GM12872 (cell line): ENCODE measurements around the gene ZNF341.

Experiments used
- TF ChIP-seq, protein P1 (sequence below): IDR thresholded peaks from 3 replicates; pipeline ENCODE4 v1.5.1; 2011; ENCODE audit warnings: low read depth, mild to moderate bottlenecking, low read length, moderate library complexity; ENCODE audit not compliant: insufficient read depth

The ZNF341 gene

DNA sequence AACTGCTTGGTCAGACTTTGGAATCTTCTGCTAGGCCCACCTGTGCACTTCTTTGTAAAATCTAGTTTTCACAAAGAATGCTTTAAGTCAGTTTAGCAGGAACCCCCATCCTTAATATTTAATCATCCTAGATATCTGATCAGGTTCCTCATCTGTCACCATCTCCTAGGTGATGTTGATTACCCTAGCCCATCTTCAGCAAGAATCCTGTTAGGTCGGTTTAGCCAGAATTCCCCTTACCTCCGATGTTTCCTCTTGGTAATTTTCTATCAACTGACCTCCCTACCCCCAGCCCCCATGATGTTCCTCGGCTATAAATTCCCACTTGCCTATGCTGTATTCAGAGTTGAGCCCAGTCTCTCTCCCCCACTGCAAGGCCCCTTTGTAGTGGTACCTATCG lies 2.7 kb upstream of the ZNF341 start:
- TF ChIP-seq, protein P1, sequence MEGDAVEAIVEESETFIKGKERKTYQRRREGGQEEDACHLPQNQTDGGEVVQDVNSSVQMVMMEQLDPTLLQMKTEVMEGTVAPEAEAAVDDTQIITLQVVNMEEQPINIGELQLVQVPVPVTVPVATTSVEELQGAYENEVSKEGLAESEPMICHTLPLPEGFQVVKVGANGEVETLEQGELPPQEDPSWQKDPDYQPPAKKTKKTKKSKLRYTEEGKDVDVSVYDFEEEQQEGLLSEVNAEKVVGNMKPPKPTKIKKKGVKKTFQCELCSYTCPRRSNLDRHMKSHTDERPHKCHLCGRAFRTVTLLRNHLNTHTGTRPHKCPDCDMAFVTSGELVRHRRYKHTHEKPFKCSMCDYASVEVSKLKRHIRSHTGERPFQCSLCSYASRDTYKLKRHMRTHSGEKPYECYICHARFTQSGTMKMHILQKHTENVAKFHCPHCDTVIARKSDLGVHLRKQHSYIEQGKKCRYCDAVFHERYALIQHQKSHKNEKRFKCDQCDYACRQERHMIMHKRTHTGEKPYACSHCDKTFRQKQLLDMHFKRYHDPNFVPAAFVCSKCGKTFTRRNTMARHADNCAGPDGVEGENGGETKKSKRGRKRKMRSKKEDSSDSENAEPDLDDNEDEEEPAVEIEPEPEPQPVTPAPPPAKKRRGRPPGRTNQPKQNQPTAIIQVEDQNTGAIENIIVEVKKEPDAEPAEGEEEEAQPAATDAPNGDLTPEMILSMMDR: no peak

DNA sequence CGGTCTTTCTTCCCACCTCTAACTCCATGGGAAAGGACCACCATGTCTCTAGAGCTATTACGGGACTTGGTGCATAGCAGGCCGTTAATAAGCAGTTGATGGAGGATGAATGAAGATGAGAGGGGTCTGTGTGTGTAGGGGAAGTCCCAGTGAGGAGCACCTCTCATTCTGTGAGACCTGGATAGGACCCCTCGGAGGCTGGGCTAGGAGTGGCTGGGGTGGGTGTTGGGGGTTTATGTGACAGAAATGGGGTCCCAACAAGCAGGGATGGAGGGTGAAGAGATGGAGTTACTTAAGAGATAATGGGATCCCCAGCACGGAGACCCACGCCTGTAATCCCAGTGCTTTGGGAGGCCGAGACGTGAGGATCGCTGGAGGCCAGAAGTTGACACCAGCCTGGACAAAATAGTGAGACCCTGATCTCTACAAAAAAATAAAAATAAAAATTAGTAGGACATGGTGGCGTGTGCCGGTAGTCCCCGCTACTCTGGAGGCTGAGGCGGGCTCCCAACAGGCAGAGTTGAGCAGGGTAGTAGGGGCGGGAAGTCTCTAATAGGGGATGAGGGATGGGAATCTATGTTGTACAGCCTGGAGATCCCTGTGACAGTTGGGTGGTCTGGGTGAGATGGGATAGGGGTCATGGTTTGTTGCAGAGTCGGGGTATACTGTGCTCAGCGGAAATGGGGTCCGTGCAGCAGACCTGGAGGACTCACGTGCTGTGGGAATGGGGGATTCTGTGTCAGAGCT lies 677 bp upstream of the ZNF341 start:
- TF ChIP-seq, protein P1: no peak

DNA sequence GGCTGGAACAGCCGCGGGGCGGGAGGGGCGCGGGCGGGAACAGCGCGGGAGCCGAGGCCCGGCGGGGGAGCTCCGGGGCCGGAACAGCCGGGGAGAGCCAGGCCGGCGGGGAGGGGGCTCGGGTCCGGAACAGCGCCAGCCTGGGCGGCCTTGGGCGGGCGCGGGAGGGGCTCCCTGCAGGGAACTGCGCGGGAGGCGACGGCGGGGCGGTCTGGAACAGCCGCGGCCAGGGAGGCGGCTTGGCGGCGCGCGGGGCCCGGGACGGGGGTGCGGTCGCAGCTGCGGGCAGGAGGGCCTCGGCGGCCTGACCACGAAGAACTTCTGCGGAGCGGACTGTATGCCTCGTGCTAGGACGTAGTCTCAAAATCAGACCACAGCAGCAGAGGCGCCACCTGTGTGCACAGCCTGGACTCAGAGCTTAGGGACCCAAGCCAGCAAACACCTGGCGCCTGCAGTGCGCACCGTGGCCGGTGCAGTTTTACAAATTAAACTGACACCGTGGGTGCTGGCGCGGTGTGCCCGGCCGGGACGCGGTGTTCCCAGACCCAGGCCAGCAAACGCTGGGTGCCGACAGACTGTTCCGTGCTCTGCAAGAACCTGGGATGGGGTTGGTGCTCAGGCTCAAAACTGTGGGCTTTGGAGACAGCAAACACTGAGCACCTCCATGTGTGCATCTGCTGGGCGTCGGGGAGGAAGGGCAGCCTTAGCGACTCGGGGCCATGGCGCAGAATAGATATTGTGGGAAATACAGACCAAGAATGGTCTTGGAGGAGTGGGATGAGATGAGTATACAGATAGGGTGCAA lies 572 bp downstream of the ZNF341 start:
- TF ChIP-seq, protein P1: peak; percentile 32; the same call in 1 of the 3 replicates

DNA sequence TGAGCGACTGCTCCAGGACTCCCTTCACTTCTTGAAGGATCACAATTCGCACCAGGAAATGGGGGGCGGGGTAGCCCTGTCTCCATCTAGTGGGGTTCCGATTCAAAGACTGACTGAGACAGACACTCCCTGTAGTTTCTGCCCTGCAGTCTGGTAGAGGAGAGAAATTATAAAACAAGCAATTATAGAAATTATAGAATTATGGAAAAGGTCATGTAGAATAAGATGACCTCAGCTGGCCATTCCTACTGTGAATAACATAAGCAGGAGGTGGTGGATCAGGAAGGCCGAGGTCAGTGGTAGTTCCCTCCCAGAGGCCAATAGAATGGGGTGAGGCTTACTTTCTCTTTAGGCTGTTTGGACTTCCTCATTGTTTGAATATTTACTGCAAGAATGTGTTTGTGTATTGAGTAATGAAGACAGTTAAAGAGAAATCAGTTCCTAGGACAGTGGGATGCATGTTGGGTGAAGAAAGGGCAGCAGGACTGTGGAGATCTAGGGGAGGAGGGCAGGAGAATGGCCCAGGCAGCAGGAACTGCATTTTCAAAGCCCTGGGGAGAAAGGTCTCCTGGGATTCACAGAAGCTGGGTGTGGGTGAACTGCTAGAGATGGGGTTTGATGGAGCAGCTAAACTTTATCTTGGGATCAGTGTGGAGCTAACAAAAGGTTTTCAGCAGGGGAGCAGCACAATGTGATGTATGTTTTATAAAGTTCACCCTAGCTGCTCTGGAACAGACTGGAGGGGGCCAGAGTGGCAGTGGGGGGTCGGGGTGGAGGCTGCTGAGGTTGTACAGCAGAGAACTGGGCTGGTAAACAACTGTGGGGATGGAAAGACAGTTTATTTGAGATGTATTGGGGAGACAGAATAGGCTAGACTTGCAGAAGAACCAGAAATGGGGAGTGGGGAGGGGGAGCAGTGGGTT lies 2.1 kb downstream of the ZNF341 start:
- TF ChIP-seq, protein P1: no peak

GRCh38 chr20:33736962-33737361 lies 5.2 kb downstream of the ZNF341 start:
- TF ChIP-seq, protein P1: no peak

GRCh38 chr20:33739493-33739892 lies 7.7 kb downstream of the ZNF341 start:
- TF ChIP-seq, protein P1: no peak

DNA sequence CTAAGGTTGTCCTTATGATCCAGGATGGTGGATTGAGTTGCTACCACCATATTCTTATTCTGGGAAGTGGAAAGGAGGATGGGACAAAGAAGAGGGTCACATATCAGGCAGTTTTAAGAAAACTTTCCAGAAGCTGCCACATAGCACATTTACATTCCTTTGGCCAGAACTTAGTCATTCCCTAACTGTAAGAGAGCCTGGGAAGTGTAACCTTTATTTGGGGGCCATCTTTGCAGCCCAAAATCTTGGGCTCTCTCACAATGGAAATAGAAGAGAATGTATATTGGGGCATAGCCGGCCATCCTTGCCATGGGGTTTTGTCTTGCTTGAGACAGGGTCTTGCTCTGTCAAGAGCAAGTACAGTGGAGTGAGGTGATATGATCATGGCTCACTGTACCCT lies 8.4 kb downstream of the ZNF341 start:
- TF ChIP-seq, protein P1: no peak
